NCI-H2227 treated with DMSO at 0.1 percent for 48 hours (cell line): ENCODE measurements around the gene COL6A1.

Experiments used
- DNase-seq: peaks from one replicate; lab custom pipeline; 2025; lab: John Stamatoyannopoulos, UW

COL6A1 gene

GRCh38 chr21:45994086-45994661 is 12.6 kb downstream of the COL6A1 start:
- DNase-seq = no peak

- DNase-seq = no peak
These were observed 13.5 kb downstream of the COL6A1 start for GRCh38 chr21:45994759-45995685.

DNA sequence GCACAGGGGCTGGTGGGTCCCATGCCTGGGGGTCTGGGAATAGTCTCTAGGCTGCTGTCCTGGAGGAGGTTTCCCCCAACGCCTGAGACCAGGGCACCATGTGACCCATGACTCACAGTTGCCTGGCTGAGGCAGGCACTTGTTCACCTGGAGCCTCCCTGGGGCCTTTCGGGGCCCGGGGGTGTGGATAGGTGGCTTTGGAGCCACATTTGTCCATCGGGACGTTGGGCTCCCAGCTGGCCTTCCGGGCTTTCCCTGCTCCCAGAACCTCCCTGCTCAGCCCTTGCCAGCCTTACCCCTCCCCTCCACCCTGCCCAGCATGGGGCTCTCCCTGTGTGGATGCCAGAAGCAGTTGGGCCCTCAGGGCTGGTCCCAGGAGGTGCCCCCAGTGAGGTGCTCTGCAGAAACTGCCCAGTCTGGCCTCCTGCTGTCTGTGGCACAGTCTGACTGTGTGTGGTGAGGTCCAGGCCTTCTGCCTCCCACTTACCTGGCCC is 14.2 kb downstream of the COL6A1 start:
- DNase-seq = no peak

- no peak for DNase-seq
These were observed 15.0 kb downstream of the COL6A1 start for GRCh38 chr21:45996311-45997204.

GRCh38 chr21:45997205-45997494 is 15.6 kb downstream of the COL6A1 start:
- no peak for DNase-seq

GRCh38 chr21:45997495-45998275 is 16.1 kb downstream of the COL6A1 start:
- no peak for DNase-seq

GRCh38 chr21:45998276-45998701 is 16.7 kb downstream of the COL6A1 start:
- DNase-seq = no peak

- no peak for DNase-seq
These were observed 17.5 kb downstream of the COL6A1 start for GRCh38 chr21:45998871-45999580.

- no peak for DNase-seq
These were observed 18.1 kb downstream of the COL6A1 start for GRCh38 chr21:45999581-46000181.

DNA sequence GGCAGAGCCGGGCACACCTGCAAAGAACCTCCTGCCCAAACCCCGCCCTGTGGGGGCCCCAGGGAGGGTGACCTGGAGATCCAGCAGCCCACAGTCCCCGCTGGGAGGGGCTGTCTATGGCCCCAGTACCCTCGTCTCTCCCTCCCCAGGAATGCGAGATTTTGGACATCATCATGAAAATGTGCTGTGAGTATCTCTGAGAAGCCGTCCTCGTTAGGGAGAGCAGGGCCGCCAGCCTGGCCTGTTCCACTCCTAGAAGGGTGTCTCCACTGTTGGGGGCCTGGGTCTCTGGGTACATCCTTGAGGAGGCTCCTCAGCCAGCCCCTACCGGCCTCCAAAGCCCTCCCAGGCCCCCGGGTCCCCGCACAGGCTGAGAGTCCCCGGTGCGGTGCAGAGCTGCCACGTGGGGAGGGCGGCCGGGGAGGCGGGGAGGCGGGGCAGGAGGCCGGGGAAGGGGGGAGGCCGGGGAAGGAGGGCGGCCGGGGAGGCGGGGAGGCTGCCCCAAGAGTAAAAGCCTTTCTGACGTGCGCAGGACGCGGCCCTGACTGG is 18.7 kb downstream of the COL6A1 start:
- DNase-seq = no peak

GRCh38 chr21:46000731-46001641 is 19.4 kb downstream of the COL6A1 start:
- no peak for DNase-seq

DNA sequence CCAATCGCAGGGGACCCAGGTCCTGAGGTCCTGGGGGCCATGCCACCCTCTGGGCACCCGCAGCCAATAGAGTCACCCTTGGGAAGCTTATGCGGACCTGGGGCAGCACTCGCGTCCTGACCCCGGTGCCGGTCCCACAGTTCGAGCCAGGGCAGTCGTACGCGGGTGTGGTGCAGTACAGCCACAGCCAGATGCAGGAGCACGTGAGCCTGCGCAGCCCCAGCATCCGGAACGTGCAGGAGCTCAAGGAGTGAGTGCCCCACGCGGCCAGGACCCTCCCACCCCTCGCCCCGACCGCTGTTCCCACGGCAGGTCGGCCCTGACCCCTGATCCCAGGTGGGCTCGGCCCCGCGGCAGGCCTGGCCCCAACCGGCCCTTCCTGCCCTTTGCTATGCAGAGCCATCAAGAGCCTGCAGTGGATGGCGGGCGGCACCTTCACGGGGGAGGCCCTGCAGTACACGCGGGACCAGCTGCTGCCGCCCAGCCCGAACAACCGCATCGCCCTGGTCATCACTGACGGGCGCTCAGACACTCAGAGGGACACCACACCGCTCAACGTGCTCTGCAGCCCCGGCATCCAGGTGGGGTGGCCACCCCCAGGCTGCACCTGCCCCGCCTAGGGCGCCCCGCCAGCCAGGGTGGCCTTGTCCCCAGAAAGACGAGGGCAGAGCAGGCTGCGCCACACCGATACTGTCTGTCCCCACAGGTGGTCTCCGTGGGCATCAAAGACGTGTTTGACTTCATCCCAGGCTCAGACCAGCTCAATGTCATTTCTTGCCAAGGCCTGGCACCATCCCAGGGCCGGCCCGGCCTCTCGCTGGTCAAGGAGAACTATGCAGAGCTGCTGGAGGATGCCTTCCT is 20.5 kb downstream of the COL6A1 start:
- DNase-seq = no peak

DNA sequence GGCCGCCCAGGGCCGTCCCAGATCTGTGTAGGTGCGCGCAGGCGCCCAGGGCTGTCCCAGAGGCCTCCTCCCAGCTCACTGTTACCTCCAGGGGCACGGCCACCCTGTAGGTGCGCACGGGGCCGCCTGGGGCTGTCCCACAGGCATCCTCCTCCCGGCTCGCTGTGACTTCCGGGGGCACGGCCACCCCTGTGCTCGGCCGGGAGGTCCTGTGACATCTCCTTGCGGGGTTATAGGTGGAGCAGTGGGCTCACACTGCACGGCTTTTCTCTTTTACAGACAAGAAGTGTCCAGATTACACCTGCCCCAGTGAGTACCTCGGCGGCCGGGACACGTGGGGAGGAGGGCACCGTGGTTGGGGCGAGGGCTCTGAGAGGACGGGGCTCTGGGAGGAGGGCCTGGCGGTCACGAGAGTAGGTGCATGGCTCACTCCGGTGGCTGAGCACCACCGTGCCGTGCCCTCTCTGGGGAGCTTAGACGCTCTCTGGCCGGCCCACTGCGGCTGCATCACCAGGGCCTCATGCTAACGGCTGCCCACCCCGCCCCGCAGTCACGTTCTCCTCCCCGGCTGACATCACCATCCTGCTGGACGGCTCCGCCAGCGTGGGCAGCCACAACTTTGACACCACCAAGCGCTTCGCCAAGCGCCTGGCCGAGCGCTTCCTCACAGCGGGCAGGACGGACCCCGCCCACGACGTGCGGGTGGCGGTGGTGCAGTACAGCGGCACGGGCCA is 21.4 kb downstream of the COL6A1 start:
- DNase-seq = no peak

DNA sequence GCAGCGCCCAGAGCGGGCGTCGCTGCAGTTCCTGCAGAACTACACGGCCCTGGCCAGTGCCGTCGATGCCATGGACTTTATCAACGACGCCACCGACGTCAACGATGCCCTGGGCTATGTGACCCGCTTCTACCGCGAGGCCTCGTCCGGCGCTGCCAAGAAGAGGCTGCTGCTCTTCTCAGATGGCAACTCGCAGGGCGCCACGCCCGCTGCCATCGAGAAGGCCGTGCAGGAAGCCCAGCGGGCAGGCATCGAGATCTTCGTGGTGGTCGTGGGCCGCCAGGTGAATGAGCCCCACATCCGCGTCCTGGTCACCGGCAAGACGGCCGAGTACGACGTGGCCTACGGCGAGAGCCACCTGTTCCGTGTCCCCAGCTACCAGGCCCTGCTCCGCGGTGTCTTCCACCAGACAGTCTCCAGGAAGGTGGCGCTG is 22.0 kb downstream of the COL6A1 start:
- no peak for DNase-seq

- no peak for DNase-seq
These were observed 22.7 kb downstream of the COL6A1 start for GRCh38 chr21:46004168-46004861.

- DNase-seq = no peak
These were observed 23.5 kb downstream of the COL6A1 start for GRCh38 chr21:46005081-46005480.

GRCh38 chr21:46005481-46005881 is 23.9 kb downstream of the COL6A1 start:
- DNase-seq = no peak
